ENCODE measurements around the gene CHEK2.

The CHEK2 gene

GRCh38 chr22:28656181-28656580 lies 85.4 kb downstream of the CHEK2 start:
- DNase-seq (ENCODE audit: low read depth) = no peak
- H3K4me3 ChIP-seq (ENCODE audit: low read depth, low read length) = no peak overlapping the region
- TF ChIP-seq POLR2A (IDR thresholded peaks at IDR 0.05; ENCODE audit: extremely low read depth, insufficient read length) (no peak), MYC (IDR thresholded peaks at IDR 0.05; ENCODE audit: low read depth, low read length) (no peak), CTCF (IDR thresholded peaks at IDR 0.05; ENCODE audit: low read depth, low read length) (no peak), MAX (IDR thresholded peaks at IDR 0.05; ENCODE audit: low read depth, low read length) (no peak)

GRCh38 chr22:28650463-28650862 lies 91.2 kb downstream of the CHEK2 start:
- TF ChIP-seq POLR2A (IDR thresholded peaks at IDR 0.05; ENCODE audit: extremely low read depth, insufficient read length) (no peak), MAX (IDR thresholded peaks at IDR 0.05; ENCODE audit: low read depth, low read length) (no peak), CTCF (IDR thresholded peaks at IDR 0.05; ENCODE audit: low read depth, low read length) (no peak), MYC (IDR thresholded peaks at IDR 0.05; ENCODE audit: low read depth, low read length) (no peak)

GRCh38 chr22:28648792-28649191 lies 92.8 kb downstream of the CHEK2 start:
- H3K4me3 ChIP-seq (ENCODE audit: low read depth, low read length) = no peak overlapping the region
- DNase-seq (ENCODE audit: low read depth) = no peak
- no peak for TF ChIP-seq MAX (IDR thresholded peaks at IDR 0.05; ENCODE audit: low read depth, low read length)
- TF ChIP-seq CTCF (IDR thresholded peaks at IDR 0.05; ENCODE audit: low read depth, low read length) = no peak
- TF ChIP-seq MYC (IDR thresholded peaks at IDR 0.05; ENCODE audit: low read depth, low read length) = no peak
- TF ChIP-seq POLR2A (IDR thresholded peaks at IDR 0.05; ENCODE audit: extremely low read depth, insufficient read length) = no peak

More at GRCh38 chr22:28650463-28650862, 91.2 kb downstream of the CHEK2 start:
- H3K4me3 ChIP-seq (ENCODE audit: low read depth, low read length) = no peak overlapping the region
- DNase-seq (ENCODE audit: low read depth) = no peak

- no peak overlapping the region for H3K4me3 ChIP-seq (ENCODE audit: low read depth, low read length)
- TF ChIP-seq POLR2A (IDR thresholded peaks at IDR 0.05; ENCODE audit: extremely low read depth, insufficient read length) (no peak), CTCF (IDR thresholded peaks at IDR 0.05; ENCODE audit: low read depth, low read length) (no peak), MAX (IDR thresholded peaks at IDR 0.05; ENCODE audit: low read depth, low read length) (no peak), MYC (IDR thresholded peaks at IDR 0.05; ENCODE audit: low read depth, low read length) (no peak)
- no peak for DNase-seq (ENCODE audit: low read depth)
Observed at GRCh38 chr22:28647216-28647615, 94.4 kb downstream of the CHEK2 start.

- no peak for TF ChIP-seq MYC (IDR thresholded peaks at IDR 0.05; ENCODE audit: low read depth, low read length)
- no peak for TF ChIP-seq CTCF (IDR thresholded peaks at IDR 0.05; ENCODE audit: low read depth, low read length)
- TF ChIP-seq POLR2A (IDR thresholded peaks at IDR 0.05; ENCODE audit: extremely low read depth, insufficient read length) = no peak
- TF ChIP-seq MAX (IDR thresholded peaks at IDR 0.05; ENCODE audit: low read depth, low read length) = no peak
- DNase-seq (ENCODE audit: low read depth) = no peak
- H3K4me3 ChIP-seq (ENCODE audit: low read depth, low read length) = no peak overlapping the region
Observed at GRCh38 chr22:28639321-28639720, 102.3 kb downstream of the CHEK2 start.

All from NB4 (cell line).